Measurements from ENCODE around the gene SLC9A9.

SLC9A9 gene

DNA sequence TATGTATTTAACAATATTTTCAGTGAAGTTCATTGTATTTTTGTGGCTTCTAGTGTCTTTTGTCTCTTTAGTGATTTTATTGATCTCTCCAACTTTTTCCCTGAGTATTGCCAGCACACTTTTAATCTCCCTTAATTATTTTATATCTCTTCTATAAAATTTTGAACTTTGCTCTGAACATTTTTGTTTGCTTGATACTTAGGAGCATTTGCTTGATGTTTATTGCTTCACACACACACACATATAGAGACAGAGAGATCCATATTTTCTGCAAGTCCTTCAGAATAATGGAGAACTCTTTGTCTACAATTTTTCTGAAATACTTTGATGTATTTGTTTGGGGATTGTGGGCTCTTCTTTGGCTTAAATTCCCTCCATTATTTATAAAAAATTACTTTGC is 213.8 kb downstream of the SLC9A9 start:
- DNase-seq: no peak

DNA sequence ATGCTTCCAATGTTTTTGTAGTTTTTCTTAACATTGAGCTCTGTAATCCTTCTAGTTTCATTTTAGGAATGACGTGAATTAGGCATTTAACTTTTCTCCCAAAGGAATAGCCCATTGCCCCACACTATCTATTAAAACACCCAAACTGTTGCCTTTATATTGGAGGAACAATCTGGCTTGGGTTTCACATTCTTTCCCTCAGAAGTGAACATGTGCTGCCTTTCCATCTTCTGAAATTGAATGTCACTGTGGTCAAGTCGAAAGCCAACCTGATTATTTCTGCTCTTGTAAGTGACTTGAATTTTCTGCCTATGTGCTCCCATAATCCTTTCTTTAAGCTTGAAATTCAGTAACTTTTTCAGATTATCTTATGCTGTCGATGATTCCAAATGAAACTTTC is 214.5 kb downstream of the SLC9A9 start:
- DNase-seq: no peak

DNA sequence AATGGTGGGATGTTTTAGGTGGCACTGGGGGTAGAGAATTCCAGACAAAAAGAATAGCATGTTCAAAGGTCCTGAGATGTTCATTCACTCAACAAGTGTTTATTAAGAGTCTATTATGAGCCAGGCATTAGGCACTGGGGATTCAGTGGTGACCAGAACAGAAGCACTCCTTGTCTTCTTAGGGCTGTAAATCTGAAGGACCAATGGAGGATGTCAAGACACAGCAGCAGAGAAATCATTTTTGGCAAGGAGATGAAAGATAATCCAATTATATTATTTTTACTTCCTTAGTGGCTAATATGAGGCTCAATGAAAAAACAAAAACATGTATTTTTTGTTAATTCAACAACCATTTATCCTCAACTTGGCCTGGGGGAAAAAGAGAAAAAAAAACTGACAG is 218.5 kb downstream of the SLC9A9 start:
- no peak for DNase-seq

DNA sequence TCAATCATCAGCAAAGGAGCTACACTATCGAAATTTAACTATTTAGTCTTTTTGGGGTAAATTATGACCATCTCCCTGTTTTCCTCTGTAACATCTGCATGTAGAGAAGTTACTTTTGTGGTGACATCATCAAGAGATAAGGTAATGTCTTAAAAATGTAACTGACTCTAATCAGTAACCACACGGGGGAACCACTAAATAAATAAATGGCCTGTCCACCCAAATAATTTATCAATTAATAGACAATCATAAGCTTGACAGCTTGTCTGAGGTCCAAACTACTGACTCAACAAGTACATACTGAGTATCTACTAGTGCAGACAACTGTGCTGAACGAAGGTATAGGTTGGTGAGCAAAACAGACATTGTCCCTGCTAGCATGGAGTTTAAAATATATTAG is 219.3 kb downstream of the SLC9A9 start:
- no peak for DNase-seq

DNA sequence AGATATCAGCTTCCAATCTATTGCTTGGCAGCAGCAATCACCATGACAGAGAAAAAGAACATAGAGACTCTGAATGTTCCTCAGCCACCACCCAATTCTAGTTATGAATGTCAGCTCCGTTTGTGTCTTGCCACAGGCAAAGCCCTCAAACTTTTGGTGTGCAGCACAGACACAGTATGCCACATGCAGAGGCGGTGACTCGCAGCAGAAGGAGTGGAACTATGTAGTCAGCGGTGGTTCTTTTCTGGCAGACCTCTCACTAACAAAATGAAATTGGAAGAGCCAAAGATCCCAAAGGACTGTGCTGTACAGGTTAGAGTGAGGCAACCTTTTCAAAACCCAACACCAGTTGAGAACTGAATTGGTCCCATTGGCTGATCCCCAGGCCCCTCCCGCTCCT is 220.9 kb downstream of the SLC9A9 start:
- peak; percentile 57 for DNase-seq

DNA sequence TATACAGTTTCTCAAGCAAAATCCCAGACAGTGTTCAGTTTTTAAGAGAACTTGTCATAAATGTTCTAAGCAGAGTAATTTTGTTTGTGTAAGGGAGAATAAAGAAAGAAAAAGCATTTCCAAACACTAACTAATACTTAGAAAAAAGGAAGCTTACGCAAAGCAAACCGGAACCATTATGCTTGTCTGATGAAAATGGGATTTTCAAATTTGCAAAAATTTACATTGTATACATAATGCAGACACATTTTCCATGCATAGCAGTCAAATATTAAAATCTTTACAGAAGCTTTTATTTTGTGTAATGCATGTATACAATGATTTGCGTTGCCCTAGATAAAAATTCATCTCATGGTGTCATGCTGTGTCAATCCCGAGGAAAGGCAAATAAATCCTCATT is 229.0 kb downstream of the SLC9A9 start:
- DNase-seq: no peak

DNA sequence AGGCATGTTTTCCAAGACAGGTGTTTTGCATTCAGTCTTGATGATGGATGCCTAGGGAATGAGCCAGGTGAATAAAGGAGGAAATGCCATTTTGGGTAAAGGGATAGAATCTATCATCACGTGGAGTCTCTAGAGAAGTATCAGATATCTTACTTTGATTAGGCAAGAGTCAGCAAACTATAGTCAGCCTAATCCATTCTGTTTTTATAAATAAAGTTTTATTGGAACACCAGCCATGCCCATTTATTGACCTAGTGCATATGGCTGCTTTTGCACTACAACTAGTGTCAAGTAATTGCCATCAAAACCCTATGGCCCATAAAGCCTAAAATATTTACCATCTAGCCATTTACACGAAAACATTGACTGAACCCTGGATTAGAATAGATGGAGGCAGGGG is 231.2 kb downstream of the SLC9A9 start:
- no peak for DNase-seq

DNA sequence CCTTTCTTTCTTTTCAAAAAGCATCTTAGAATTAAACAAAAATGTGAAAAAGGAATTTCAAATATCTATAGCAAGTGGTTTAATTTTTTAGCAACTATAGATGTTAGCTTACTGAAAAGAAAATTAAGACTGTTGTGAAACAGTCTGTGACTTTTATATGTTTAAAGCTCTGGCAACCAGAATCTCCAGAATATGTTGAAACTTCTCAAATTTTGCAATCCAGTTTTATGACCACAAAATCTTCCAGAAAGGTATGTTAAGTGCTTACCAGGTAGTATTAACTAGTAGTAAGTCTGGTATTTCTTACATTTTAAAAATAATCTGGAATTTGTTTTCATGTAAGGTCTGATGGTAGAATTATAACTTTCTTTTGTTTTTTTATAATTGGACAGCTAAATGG is 235.0 kb downstream of the SLC9A9 start:
- no peak for DNase-seq

DNA sequence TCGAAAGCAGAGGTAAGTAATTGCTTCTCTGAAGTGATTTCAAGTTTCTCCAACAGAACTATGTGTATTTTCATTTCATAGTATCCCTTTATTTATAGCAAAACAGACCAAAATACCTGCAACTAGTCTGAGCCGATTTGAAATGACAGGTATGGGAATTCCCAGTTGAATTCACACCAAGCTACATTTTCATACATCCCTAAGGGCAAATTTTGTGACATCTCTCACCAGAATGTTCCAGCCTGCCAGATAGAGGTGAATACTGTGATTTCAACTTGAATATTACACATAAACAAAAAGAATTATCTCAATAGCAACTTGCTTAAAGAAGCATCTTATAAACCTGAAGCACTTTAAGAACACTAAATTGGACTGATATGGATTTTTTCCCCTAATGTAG is 235.7 kb downstream of the SLC9A9 start:
- no peak for DNase-seq

DNA sequence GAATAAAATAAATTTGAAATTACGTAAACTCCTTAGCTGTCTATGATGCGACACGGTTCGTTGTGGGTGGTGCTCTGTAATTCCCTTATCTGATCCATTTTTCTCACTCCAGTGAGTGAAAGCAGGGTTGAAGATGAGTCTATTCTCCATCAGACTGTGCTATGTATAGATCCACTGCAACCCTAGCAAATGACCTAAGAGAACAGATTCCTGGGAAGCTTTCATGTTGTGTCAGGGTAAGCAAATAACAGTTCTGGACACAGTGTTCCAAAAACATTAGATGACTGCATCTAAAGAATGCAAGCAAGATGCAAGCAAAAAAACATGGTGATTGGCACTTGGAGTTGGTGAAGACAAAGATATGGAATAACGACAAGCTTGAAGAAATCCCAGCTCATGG is 239.3 kb downstream of the SLC9A9 start:
- DNase-seq: no peak

DNA sequence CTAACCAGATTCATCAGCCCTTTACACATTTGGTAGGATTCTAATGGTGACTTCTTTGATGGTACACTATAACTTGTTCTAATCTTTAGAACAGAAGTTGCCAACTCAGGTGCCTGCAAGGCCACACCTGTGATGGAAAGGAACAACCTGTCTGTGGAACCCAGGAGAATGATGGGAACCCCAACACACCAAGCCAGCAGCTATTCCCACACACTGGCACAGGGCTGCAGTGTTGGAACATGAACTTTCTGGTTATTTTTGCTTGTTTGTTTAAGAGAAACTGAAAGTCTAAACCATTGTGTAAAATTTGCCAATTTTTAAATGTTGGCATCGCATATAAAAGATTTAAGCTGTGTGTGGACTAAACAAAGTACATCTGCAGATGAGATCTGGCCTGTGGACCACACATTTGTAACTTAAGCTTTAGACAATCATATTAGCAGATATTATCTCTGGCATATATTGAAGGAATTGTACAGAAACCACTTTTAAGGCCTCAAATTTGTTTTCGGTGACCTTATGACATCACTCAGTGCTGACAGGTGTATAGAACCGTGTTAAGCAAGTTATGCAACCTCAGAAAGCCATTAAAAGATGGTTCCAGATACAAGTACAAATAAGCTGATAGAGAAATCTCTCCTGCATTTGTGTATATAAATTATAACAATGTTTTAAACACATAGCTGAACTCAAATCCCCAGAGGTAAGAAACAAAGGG is 242.9 kb downstream of the SLC9A9 start:
- no peak for DNase-seq

DNA sequence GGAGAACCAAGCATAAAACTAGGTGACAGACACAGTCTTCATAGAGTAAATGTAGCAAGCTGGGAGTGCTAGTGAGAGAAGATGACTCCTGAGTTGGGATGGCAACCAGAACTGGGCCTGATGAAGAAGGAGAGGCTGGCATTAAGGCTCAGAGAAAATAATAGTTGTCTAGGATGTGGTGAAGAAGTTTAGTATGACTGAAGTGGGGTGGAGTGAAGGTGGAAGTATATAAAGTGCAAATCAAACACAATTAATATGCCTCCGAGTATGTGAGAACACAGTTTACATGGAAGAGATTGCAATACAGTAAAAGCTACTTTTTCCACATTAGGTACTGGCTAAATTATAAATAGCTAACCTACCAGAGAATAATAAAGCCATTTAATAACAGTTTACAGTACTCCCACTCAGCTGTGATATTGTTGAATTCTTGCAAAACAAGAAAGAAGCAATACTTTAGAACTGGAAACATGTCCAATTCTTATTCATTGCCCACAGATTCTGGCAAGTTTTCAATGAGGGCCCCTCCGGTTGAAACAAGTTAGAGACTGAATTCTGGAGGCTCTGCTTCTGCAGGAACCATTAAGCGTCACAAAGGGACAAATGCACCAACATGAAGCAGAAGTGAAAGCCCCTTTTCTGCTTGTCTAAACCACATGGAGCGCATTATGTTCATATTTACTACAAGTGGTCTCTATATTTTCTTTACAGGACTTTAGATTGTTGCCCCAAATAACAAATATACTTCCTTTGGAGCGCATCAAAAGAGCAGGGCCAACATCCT is 243.7 kb downstream of the SLC9A9 start:
- DNase-seq: no peak

DNA sequence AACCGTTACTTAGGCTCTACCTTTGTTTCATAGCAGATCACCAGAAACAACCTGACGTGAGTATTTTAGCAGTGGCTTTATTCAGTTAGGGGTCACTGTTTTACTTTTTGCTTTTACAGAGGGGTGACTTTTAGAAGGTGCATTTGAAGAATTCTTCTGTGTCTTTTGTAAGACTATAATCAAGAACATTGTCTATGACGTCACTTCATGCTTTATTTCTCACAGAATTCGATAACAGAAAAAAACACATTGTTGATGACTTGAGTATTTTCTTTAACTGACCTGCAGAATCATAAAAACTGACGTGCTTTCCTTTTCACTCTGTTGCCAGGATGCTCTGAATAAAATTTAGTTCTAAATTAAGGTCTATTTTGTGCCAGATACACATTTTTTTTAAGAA is 244.5 kb downstream of the SLC9A9 start:
- no peak for DNase-seq

DNA sequence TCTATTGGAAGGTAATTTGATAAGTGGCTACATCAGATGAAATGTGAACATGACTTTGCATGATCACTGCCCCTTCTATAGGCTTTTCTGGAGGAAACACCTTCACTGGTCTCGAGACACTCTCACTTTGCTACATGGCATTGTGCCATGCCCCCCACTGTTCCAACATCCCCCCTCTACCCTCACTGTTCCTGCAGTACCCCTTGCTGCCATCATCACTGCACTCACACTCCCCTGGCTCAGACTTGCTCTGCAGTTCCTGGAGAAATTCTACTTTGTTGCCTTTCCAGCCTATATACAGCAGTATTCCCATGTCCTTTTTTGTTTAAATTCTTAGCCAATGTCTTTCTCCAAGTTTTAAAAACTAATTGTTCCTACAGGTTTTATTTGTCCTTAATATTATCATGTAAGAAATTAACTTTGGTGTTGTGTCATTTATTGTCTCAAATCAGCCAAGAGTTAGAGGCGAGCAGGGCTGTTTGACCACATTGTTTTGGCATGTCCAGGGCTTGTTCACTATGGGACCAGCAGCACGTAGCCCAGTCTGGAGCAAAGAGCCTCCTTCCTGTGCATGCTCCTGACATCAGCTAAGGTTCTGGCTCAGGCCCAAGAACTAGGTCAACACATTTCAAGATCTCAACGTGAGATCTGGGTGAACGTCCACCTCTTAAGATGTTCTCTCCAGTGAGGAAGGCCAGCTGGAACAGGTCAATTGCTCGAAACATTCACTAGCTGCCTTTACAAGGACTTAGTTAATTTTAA is 246.4 kb downstream of the SLC9A9 start:
- no peak for DNase-seq

DNA sequence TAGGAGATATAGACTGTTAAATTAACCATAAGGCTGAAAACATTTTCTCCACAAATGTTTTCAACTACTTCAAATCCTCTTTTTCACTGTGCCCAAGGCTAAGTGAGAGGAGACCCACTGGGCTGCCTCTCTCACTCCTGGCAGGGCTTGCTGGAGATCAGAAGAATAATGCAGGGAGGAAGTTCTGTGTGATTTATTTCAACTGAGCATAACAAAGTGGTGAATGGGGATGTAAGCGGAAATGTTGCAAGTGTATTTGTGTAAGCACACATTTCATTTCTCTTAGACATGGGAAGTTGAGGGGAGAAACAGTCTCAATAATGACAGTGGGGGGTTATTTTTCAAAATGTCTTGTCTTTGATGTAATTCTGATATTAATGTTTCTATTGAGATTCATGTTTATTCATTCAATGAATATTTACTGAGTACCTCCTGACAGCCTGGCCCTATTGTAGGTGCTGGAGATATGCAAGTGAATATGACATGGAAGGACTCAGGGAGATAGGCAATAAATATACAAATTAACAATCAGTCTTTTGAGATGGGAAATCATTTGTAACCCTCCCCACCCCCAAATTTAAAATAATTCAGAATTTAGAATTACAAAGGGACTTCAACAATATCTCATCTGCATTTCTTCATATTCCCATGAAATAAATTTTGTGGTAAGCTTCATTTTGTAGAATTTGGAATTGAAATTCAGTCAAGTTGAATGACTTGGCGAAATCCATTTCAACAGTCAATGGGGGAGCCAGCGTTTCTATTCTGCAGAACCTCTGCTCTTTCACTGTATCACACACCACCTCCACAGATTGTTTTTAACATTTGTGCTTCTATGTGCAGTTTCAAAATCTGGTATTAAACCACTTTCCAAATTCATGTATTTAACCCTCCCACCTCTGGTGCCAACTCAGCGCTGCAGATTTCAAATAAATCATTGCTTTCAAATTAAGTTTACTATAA is 247.2 kb downstream of the SLC9A9 start:
- no peak for DNase-seq

DNA sequence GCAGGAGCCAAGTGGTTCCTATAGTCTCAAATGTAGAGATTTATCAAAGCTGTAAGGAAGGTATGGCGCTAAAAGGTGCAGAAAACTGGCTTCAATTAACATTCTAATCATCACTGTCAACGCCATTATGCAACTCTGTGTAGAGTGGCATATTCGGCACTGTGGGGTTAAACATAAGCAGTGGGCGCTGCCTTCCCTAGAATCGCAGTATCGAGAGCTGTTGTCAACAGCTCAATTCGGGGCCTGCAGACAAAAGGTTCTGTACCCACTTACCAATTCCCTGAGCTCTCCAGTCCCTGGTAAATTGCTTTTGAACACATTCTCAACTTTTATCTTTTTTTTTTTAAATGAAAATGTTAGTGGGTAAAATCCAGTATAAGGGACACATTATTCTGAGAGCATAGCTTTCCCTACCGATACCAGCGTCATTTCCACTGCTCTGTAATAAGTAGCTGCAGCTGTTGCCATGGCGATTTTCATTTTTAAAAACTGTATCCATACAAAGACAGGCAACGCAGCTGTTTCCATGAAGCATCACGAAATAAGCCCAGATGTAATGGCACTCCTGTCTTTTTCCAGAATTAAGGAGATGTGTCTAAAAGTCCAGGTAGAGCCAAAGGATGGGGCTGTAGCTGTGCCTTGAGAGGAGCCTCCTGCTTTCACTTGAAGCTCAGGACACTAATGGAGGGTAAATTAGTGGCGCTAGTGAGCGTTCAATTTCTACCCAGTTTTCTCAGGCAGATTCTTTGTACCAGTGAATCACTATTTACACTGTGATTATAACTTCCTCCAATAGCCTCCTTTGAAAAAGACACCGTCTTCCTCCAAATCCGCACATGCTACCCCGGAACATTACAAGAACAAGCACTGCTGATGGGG is 250.3 kb downstream of the SLC9A9 start:
- no peak for DNase-seq

DNA sequence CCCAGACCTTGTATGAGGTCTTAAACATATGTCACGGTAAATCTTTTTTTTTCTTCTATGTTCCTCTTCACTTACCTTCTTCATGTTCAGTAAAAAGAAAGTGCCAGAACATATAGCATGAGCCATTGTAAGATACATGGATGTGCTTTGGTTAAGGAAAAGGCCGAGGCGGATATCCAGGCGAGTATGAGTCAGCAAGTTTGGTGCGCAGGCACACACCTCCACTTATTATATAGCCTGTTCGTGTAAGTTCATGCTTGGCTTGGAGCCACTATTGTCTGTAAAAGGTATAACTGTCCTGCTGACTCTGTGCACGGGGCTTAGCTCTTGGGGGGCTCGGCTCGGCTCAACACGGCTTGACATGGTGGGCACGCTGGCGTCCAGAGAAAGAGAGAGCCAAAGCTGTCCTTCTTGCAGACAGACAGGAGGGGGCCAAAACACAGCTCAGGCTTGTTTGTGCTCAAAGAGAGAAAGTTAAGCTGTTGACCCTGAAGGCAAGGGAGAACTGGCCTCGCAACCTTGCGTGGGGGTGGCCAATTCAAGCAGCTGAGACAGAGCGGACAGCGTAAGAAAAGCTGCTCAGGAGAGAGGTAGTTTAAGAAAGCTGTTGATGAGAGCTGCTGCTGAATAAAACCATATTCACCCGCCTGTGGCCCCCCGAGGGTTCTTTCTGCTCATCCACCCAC is 251.2 kb downstream of the SLC9A9 start:
- no peak for DNase-seq

DNA sequence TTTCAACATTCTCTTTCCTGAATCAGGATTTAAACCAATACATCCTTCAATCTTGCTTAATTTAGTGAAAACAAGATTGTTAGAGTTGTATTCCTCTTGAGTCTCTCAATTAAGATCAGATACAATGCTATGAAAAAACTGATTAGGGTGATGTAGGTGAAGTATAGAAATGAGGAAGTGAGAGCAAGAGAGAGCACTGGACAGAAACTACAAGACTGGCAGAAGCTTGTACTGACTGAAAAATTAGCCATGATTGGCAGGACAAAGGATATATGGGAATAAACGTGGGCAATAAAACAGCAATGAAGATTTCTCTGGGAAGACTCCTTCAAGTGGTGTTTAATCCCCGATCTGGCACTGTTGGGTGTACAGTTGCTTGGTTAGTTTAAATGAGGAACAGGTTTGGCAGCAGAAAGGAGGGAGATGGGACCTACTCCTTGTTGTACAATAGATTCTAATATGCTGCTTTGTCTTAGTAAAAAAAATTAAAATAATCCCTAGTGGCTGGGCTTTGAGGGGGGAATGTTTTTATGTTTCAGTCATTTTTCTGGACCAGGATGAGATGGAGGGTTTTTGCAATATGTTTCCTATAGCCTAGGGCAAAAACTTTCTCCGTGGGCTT is 252.7 kb downstream of the SLC9A9 start:
- no peak for DNase-seq

DNA sequence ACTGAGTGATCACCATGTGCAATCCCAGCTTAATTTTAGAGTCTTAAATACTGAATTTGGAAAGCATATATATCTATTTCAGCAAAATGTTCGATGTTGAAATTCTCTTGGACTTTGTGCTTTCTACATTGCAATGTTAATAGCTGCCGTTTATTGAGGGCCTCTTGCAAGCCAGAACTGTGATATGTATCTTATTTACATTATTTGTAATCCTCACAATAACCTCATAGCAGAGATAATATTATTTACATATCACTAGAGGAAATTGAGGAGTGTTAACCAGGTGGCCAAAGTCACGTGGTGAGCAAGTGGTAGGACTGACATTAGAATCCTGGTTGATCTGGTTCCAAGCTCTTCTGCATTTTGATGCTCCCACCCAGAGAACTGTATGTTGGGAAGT is 254.1 kb downstream of the SLC9A9 start:
- DNase-seq: no peak

DNA sequence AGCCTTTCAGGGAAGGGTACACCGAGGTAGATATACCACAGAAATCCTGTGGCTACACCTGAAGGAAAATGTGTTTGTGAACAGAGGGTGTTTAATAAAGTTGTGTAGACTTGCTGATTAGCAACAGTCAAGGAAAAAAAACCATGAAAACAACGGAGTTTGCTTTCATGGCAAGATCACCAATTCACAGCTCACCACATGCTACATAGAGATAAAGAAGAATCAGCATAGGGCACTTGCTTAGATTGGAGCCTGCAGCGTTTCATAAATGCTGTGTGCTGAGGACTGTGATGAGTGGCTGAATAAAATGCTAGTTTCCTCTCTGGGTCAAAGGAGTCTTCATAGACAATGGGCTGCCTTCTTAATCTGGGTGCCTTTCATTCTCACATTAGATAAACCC is 257.6 kb downstream of the SLC9A9 start:
- DNase-seq: no peak

DNA sequence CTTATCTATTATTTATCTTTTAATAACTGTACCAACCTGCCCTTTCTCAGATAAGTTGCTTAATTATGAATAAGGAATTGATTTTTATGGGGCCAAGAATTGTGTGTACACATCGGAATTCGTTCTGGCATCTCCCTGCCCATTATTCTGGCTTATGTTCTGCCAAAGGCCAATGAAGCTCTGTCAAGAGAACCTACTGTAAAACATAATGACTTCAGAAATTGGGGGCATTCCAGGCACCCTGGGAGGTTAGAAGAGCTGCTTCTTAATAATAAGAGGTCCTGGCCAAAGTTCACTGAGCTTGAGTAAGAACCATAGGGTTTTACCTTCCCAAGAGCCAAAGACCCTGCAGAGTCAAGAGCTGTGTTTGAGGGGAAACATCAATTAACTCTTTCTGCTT is 261.7 kb downstream of the SLC9A9 start:
- DNase-seq: no peak

Measured in activated CD4-positive, alpha-beta T cell treated with anti-CD3 and anti-CD28 coated beads, Interleukin-2, amount 50 U/mL, for 16 hours (primary cell).